Motor neuron (in vitro differentiated cells): Measurements from ENCODE around the gene INVS. TPM values are rescaled to one million over a fixed set of nuclear protein-coding genes. Genes with fewer than 3 reads are reported as not detected.
"Not testable (repeated sequence)": the region's sequence is repeated elsewhere in the genome, so short reads cannot be mapped to it uniquely, and the experiment has no call there.

Experiments
- ATAC-seq, 8 experiments: fragments of 200-7000 bp; cut with Tn5 transposase; replicated peaks in 6 of 8; 2 replicates each; pipeline ENCODE4 v1.8.0; 2021; ENCODE audit warnings: mild to moderate bottlenecking in 8 of 8, moderate library complexity in 8 of 8
- H3K27ac ChIP-seq, 2 donors: fragments of 250-450 bp; sonication (Bioruptor Pico); 2 replicates each; pipeline ENCODE4 v1.9.0; 2021; ENCODE audit warnings: antibody characterized with exemption in 2 of 2, mild to moderate bottlenecking in 2 of 2, moderate library complexity in 1 of 2
- H3K4me1 ChIP-seq, 2 donors: fragments of 250-450 bp; sonication (Bioruptor Pico); replicated peaks in 1 of 2; 2 replicates each; pipeline ENCODE4 v1.6.1; 2021; ENCODE audit warnings: antibody characterized with exemption in 2 of 2, mild to moderate bottlenecking in 2 of 2, moderate library complexity in 1 of 2
- H3K4me3 ChIP-seq, 5 donors: fragments of 250-450 bp; sonication (Bioruptor Pico); 2 replicates each; pipeline ENCODE4 v1.9.0; 2021; ENCODE audit warnings: antibody characterized with exemption in 5 of 5, mild to moderate bottlenecking in 5 of 5, moderate library complexity in 4 of 5
- WGBS, 10 experiments: fragments of 450-650 bp; shearing (Covaris generic); methylation state at CpG; one replicate each; pipeline ENCODE4 v1.0.0; 2022; 5-methylcytosine and 5-hydroxymethylcytosine counted together
- in situ Hi-C, 9 experiments: fragments of 400-800 bp; cut with MboI; loops; one replicate each; pipeline ENCODE4 v1.15.0; 2021; ENCODE audit warnings: low sequenced_read_pairs in 9 of 9, low pct_unique_long_range_greater_than_20kb in 2 of 9; ENCODE audit not compliant: unreplicated experiment in 9 of 9
- total RNA-seq, 8 experiments: library from RNA; unstranded; fragments of 300-600 nt; gene quantifications; 2 replicates each; pipeline versions ENCODE4 v1.2.3 to v1.2.4, GENCODE V29; 2022

INVS gene
- total RNA-seq, 8 experiments from 2014 or later: 9.5 to 23.8 (median 13.8) TPM

GRCh38 chr9:100303747-100304146 is 204.7 kb downstream of the INVS start:
- H3K27ac ChIP-seq: no peak overlapping the region
- no peak overlapping the region for H3K4me3 ChIP-seq
- 80 to 100% (median 97%) methylated on average over 1 to 3 of the region's 3 CpGs; no CpG with 5 or more reads in 4 of the 10 experiments for WGBS, 10 experiments
- ATAC-seq: no peak
- in situ Hi-C loops: loop anchor here in 2 of 9 experiments (25.0 kb wide), 3 partner anchors 491 to 1141 kb away; partner anchors contain the start of gene NR4A3 (in 1 of the 2)
- no peaks in the 10 kb centered on the region for H3K4me1 ChIP-seq

- in situ Hi-C loops: loop anchor here in 2 of 9 experiments (25.0 kb wide), 3 partner anchors 494 to 1144 kb away; partner anchors contain the start of gene NR4A3 (in 1 of the 2)
- ATAC-seq: no peak
- no peaks in the 10 kb centered on the region for H3K4me1 ChIP-seq
- no peak overlapping the region for H3K4me3 ChIP-seq
- 60 to 100% (median 100%) methylated on average over 1 of the region's 1 CpG; no CpG with 5 or more reads in 5 of the 10 experiments for WGBS, 10 experiments
- H3K27ac ChIP-seq: no peak overlapping the region
These were observed 207.2 kb downstream of the INVS start for GRCh38 chr9:100306283-100306682.

GRCh38 chr9:100307080-100307479 is 208.0 kb downstream of the INVS start:
- peak in 1 of 8 experiments; percentile 52 for ATAC-seq
- in situ Hi-C loops: loop anchor here in 2 of 9 experiments (25.0 kb wide), 3 partner anchors 495 to 1145 kb away; partner anchors contain the start of gene NR4A3 (in 1 of the 2)
- H3K4me1 ChIP-seq: no peaks in the 10 kb centered on the region
- no peak overlapping the region for H3K27ac ChIP-seq
- WGBS, 10 experiments: 43 to 100% (median 89%) methylated on average over 1 to 2 of the region's 2 CpGs; no CpG with 5 or more reads in 2 of the 10 experiments
- H3K4me3 ChIP-seq: no peak overlapping the region

DNA sequence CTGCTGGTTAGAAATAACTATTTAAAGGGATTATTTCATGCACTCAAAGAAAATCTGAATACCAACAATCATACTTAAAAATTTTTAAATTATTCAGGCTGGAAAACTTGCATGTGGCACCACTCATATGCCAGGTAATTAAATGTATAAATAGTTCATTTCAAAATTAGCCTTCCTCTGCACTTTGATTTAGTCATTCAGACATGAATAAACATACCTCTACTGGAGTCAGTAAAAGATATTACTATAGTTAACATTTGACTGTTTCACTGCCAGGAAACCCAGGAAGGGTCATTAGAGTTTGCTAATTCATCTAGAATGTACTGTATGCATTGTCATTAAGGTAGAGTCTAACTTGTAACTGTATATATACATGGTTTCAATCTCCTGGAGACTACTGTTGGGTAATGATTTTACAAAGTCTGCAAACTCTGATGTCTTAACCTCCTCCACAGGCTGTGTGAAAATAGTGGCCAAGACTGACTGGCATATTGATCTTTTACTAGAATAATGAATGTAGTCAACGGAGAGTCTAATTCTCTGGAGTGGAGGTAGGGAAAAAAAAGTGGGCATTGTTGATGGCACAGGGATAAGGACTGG is 210.0 kb downstream of the INVS start:
- no peak overlapping the region for H3K27ac ChIP-seq
- WGBS, 10 experiments: 43 to 100% (median 70%) methylated on average over 1 of the region's 1 CpG; no CpG with 5 or more reads in 2 of the 10 experiments

DNA sequence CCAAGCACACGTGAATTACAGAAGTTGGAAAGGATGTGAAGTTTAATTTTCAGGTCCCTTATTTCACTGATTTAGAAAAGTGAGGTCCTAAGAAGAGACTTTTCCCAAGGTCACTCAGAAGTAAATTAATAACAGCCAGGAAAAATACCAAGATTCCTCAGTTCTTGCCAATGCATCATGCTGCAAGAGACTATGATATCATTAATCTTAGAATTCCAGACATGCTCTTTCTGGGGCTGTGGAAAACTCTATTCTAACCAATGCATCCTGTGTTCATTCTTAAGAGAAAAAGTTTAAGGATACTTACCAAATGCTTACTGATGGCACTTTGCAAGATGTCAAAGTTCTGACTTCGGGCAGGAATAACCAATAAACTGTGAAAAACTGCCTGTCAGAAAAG is 210.9 kb downstream of the INVS start:
- no peaks in the 10 kb centered on the region for H3K4me1 ChIP-seq
- H3K4me3 ChIP-seq: no peak overlapping the region
- in situ Hi-C loops: loop anchor here in 2 of 9 experiments (25.0 kb wide), 3 partner anchors 498 to 1148 kb away; partner anchors contain the start of gene NR4A3 (in 1 of the 2)
- WGBS, 10 experiments: 34 to 100% (median 95%) methylated on average over 1 to 2 of the region's 2 CpGs; no CpG with 5 or more reads in 3 of the 10 experiments
- H3K27ac ChIP-seq: no peak overlapping the region
- no peak for ATAC-seq

More for the DNA sequence above, 210.0 kb downstream of the INVS start:
- Histone ChIP-seq H3K4me1 (no peaks in the 10 kb centered on the region), H3K4me3 (no peak overlapping the region)
- in situ Hi-C loops: loop anchor here in 2 of 9 experiments (25.0 kb wide), 3 partner anchors 497 to 1147 kb away; partner anchors contain the start of gene NR4A3 (in 1 of the 2)
- peak in 4 of 8 experiments; percentile 11 to 87 (median 67) for ATAC-seq

DNA sequence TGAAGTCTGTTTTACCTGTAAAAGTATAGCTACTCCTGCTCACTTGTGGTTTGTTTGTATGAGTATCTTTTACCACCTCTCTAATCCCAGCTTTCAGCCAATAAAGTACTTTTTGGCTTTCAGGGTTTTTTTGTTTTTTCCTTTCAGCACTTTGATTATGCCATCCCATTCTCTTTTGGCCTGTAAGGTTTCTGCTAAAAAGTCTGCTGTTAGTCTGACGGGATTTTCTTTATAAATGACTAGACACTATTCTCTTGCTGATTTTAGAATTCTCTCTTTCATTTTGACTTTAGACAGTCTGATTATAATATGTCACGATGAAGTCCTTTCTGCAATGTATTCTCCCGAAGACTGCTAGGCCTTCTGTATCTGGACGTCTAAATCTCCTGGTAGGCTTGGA is 216.5 kb downstream of the INVS start:
- WGBS, 10 experiments: 75 to 100% (median 98%) methylated on average over 1 to 4 of the region's 4 CpGs
- Histone ChIP-seq H3K4me1 (no peaks in the 10 kb centered on the region), H3K4me3 (no peak overlapping the region), H3K27ac (no peak overlapping the region)
- ATAC-seq: no peak
- in situ Hi-C loops: loop anchor here in 2 of 9 experiments (25.0 kb wide), 3 partner anchors 503 to 1153 kb away; partner anchors contain the start of gene NR4A3 (in 1 of the 2)

DNA sequence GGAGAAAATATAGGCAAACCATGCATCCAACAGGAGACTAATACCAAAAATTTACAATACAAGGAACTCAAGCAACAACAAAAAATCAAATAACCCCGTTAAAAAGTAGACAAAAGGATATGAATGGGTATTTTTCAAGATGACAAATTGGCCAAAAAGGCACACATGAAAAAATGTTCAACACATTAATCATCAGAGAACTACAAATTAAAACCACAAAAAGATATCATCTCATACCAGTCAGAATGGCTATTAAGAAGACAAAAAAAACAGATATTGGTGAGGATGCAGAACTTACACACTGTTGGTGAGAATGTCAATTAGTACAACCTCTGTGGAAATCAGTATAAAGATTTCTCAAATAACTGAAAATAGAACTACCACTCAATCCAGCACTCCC is 218.7 kb downstream of the INVS start:
- 22 to 100% (median 86%) methylated on average over 1 of the region's 1 CpG; no CpG with 5 or more reads in 2 of the 10 experiments for whole genome bisulfite sequencing, 10 experiments
- ATAC-seq: no peak
- in situ Hi-C loops: loop anchor here in 2 of 9 experiments (25.0 kb wide), 3 partner anchors 505 to 1155 kb away; partner anchors contain the start of gene NR4A3 (in 1 of the 2)

GRCh38 chr9:100322954-100323536 is 224.0 kb downstream of the INVS start:
- Histone ChIP-seq H3K4me1 (no peaks in the 10 kb centered on the region), H3K27ac (no peak overlapping the region), H3K4me3 (no peak overlapping the region)
- 50 to 100% (median 73%) methylated on average over 1 to 3 of the region's 3 CpGs for WGBS, 10 experiments
- ATAC-seq: peak in 3 of 8 experiments; percentile 27 to 43 (median 34)
- in situ Hi-C loops: loop anchor here in 3 of 9 experiments (10.0 to 25.0 kb wide), 4 partner anchors 511 to 1161 kb away; partner anchors contain the start of gene NR4A3 (in 1 of the 3)

More for the DNA sequence above, 218.7 kb downstream of the INVS start:
- no peaks in the 10 kb centered on the region for H3K4me1 ChIP-seq
- H3K4me3 ChIP-seq: no peak overlapping the region
- H3K27ac ChIP-seq: no peak overlapping the region

DNA sequence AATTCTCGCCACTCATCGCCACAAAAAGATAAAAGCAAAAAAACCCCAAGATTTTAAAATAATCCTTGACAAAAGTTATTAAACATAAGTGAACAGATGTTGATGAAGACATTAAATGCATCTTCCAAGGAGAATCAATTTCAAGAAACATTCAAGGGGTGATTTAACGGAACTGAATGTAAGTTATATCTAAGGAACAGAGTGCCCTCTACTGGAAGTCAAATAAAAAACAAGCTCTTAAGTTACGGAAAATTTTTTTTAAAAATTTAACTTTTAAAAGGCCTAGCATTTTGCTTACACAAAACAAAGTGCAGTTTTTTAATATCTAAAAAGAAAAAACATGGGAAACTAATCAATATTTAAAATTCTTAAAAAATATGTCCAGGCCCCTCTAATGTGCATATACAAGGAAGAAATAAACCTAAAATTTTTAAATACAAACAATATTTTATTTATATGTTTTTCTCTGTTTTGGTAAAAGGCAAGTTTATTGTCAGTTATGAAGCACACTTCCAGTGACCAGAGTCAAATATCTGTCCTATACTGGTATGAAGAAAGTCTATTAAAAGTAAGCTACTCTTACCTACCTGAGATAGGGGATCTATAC is 225.7 kb downstream of the INVS start:
- WGBS, 10 experiments: 54 to 91% (median 76%) methylated on average over 1 to 4 of the region's 4 CpGs
- H3K4me3 ChIP-seq: no peak overlapping the region
- ATAC-seq: no peak
- no peaks in the 10 kb centered on the region for H3K4me1 ChIP-seq
- in situ Hi-C loops: loop anchor here in 4 of 9 experiments (10.0 to 25.0 kb wide), 5 partner anchors 263 to 1162 kb away; partner anchors contain the start of genes CAVIN4 (in 2 of the 4) and NR4A3 (in 1 of the 4)
- no peak overlapping the region for H3K27ac ChIP-seq

DNA sequence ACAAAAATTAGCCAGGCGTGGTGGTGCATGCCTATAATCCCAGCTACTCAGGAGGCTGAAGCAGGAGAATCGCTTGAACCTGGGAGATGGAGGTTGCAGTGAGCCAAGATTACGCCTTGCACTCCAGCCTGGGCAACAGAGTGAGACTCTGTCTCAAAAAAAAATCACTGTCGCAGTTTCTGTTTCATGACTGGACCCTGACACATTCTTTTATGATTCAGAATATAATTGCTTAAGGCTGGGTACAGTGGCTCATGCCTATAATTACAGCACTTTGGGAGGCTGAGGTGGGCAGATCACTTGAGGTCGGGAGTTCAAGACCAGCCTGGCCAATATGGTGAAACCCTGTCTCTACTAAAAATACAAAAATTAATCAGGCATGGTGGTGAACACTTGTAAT is 239.7 kb downstream of the INVS start:
- H3K4me1 ChIP-seq, H3K4me3 ChIP-seq, ATAC-seq, H3K27ac ChIP-seq: not testable (repeated sequence)
- in situ Hi-C loops: loop anchor here in 2 of 9 experiments (25.0 kb wide), 1 partner anchor 249 kb away; the partner anchor contains the start of gene CAVIN4 (in 2 of the 2)
- WGBS, 10 experiments: 100% methylated on average over 1 to 4 of the region's 5 CpGs; no CpG with 5 or more reads in 6 of the 10 experiments

DNA sequence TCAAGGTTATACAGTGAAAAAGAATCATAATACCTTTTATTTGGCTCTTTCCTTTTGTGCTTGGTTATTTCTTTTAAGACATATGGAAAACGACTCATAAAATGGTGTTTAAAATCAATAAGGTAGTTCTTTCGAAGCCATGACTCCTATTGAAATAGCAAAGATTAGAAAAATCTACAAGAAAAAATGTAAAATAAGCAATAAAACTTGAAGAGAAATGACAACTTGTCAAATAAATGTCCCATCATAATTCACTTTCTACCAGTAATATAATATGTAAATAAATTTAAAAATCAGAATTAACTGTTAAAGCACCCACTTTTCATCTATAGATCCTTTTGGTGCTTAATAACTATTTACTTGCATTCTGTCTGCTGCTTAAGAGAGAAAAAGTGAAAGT is 241.2 kb downstream of the INVS start:
- 87 to 100% (median 98%) methylated on average over 1 to 2 of the region's 2 CpGs; no CpG with 5 or more reads in 1 of the 10 experiments for WGBS, 10 experiments
- in situ Hi-C loops: loop anchor here in 2 of 9 experiments (25.0 kb wide), 1 partner anchor 247 kb away; the partner anchor contains the start of gene CAVIN4 (in 2 of the 2)
- no peaks in the 10 kb centered on the region for H3K4me1 ChIP-seq
- no peak for ATAC-seq
- no peak overlapping the region for H3K4me3 ChIP-seq
- H3K27ac ChIP-seq: no peak overlapping the region

GRCh38 chr9:100341889-100342288 is 242.8 kb downstream of the INVS start:
- no peak for ATAC-seq
- WGBS, 10 experiments: 83 to 100% (median 96%) methylated on average over 1 to 3 of the region's 3 CpGs; no CpG with 5 or more reads in 3 of the 10 experiments
- H3K4me1 ChIP-seq: no peaks in the 10 kb centered on the region
- no peak overlapping the region for H3K4me3 ChIP-seq
- no peak overlapping the region for H3K27ac ChIP-seq
- in situ Hi-C loops: loop anchor here in 2 of 9 experiments (25.0 kb wide), 1 partner anchor 245 kb away; the partner anchor contains the start of gene CAVIN4 (in 2 of the 2)
